RWPE2 (cell line): Measurements from ENCODE around the gene PRSS2.

ENCODE experiments used
- ATAC-seq: fragments of 200-7000 bp; cut with Tn5 transposase; 3 replicates; pipeline ENCODE4 v1.9.1; 2021; ENCODE audit warnings: low read depth
- DNase-seq: peaks from one replicate; pipeline ENCODE4 v3.0.0-alpha.2; 2020; ENCODE audit warnings: low spot score
- H3K27ac ChIP-seq: fragments of 450-650 bp; 2 replicates; pipeline ENCODE4 v1.5.1; 2017; ENCODE audit warnings: mild to moderate bottlenecking; ENCODE audit not compliant: poor library complexity, severe bottlenecking
- H3K27me3 ChIP-seq: fragments of 250-450 bp; sonication (Bioruptor Pico); 2 replicates; pipeline ENCODE4 v1.5.1; 2021; ENCODE audit warnings: mild to moderate bottlenecking, moderate library complexity; ENCODE audit not compliant: insufficient read depth, poor library complexity, severe bottlenecking
- H3K36me3 ChIP-seq: fragments of 250-450 bp; sonication (Bioruptor Pico); 2 replicates; pipeline ENCODE4 v1.5.1; 2020; ENCODE audit warnings: low read depth, mild to moderate bottlenecking, moderate library complexity
- H3K4me1 ChIP-seq: fragments of 250-450 bp; sonication (Bioruptor Pico); 2 replicates; pipeline ENCODE4 v1.5.1; 2021; ENCODE audit warnings: mild to moderate bottlenecking, moderate library complexity; ENCODE audit not compliant: insufficient read depth, poor library complexity, severe bottlenecking
- H3K4me3 ChIP-seq: fragments of 250-450 bp; sonication (Bioruptor Pico); 2 replicates; pipeline ENCODE4 v1.5.1; 2021; ENCODE audit warnings: mild to moderate bottlenecking, moderate library complexity; ENCODE audit not compliant: severe bottlenecking
- H3K9me3 ChIP-seq: fragments of 250-450 bp; sonication (Bioruptor Pico); 2 replicates; pipeline ENCODE4 v1.5.1; 2021; ENCODE audit warnings: mild to moderate bottlenecking, moderate library complexity; ENCODE audit not compliant: severe bottlenecking
- CTCF ChIP-seq: fragments of 450-650 bp; IDR thresholded peaks from one replicate; pipeline ENCODE4 v1.5.1; 2017; ENCODE audit warnings: mild to moderate bottlenecking, moderate library complexity; ENCODE audit not compliant: poor library complexity, severe bottlenecking

PRSS2 gene

DNA sequence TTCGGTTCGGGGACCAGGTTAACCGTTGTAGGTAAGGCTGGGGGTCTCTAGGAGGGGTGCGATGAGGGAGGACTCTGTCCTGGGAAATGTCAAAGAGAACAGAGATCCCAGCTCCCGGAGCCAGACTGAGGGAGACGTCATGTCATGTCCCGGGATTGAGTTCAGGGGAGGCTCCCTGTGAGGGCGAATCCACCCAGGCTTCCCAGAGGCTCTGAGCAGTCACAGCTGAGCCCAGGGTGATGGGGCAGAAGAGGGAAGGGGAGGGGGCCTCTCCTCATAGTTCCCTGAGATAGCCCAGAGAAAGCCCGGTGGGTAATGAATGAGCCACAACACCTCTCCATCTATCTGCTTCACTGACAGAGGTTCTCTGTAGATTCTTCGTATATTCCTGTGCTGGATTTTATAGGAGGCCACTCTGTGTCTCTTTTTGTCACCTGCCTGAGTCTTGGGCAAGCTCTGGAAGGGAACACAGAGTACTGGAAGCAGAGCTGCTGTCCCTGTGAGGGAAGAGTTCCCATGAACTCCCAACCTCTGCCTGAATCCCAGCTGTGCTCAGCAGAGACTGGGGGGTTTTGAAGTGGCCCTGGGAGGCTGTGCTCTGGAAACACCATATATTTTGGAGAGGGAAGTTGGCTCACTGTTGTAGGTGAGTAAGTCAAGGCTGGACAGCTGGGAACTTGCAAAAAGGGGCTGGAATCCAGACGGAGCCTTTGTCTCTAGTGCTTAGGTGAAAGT, 16.4 kb downstream of the PRSS2 start:
- H3K36me3 ChIP-seq = no peaks in the 10 kb centered on the region
- no peak overlapping the region for H3K4me3 ChIP-seq
- DNase-seq = no peak
- no peak for TF ChIP-seq CTCF
- H3K27ac ChIP-seq = no peak overlapping the region
- H3K9me3 ChIP-seq = no peaks in the 10 kb centered on the region
- H3K27me3 ChIP-seq = no peaks in the 10 kb centered on the region
- H3K4me1 ChIP-seq = no peaks in the 10 kb centered on the region
- no peak for ATAC-seq

GRCh38 chr7:142787783-142788182, 17.0 kb downstream of the PRSS2 start:
- H3K9me3 ChIP-seq = no peaks in the 10 kb centered on the region
- no peak overlapping the region for H3K4me3 ChIP-seq
- no peak for DNase-seq
- no peak for TF ChIP-seq CTCF
- H3K27ac ChIP-seq = no peak overlapping the region
- H3K27me3 ChIP-seq = no peaks in the 10 kb centered on the region
- H3K4me1 ChIP-seq = no peaks in the 10 kb centered on the region
- ATAC-seq = no peak
- H3K36me3 ChIP-seq = no peaks in the 10 kb centered on the region

DNA sequence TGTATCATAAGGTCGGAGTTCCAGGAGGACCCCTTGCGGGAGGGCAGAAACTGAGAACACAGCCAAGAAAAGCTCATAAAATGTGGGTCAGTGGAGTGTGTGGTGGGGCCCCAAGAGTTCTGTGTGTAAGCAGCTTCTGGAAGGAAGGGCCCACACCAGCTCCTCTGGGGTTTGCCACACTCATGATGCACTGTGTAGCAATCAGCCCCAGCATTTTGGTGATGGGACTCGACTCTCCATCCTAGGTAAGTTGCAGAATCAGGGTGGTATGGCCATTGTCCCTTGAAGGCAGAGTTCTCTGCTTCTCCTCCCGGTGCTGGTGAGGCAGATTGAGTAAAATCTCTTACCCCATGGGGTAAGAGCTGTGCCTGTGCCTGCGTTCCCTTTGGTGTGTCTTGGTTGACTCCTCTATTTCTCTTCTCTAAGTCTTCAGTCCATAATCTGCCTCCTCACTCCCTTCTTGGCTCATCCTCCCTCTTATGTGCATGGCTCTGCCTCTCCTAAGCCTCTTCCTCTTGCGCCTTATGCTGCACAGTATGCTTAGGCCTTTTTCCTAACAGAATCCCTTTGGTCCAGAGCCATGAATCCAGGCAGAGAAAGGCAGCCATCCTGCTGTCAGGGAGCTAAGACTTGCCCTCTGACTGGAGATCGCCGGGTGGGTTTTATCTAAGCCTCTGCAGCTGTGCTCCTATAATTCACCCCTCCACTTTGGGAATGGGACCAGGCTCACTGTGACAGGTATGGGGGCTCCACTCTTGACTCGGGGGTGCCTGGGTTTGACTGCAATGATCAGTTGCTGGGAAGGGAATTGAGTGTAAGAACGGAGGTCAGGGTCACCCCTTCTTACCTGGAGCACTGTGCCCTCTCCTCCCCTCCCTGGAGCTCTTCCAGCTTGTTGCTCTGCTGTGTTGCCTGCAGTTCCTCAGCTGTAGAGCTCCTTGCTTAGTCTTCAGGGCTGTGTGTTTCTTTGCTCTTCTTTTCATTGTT, 17.8 kb downstream of the PRSS2 start:
- no peak overlapping the region for H3K4me3 ChIP-seq
- H3K4me1 ChIP-seq = no peaks in the 10 kb centered on the region
- no peak overlapping the region for H3K27ac ChIP-seq
- DNase-seq = no peak
- no peaks in the 10 kb centered on the region for H3K9me3 ChIP-seq
- H3K27me3 ChIP-seq = no peaks in the 10 kb centered on the region
- TF ChIP-seq CTCF = no peak
- ATAC-seq = no peak
- no peaks in the 10 kb centered on the region for H3K36me3 ChIP-seq

DNA sequence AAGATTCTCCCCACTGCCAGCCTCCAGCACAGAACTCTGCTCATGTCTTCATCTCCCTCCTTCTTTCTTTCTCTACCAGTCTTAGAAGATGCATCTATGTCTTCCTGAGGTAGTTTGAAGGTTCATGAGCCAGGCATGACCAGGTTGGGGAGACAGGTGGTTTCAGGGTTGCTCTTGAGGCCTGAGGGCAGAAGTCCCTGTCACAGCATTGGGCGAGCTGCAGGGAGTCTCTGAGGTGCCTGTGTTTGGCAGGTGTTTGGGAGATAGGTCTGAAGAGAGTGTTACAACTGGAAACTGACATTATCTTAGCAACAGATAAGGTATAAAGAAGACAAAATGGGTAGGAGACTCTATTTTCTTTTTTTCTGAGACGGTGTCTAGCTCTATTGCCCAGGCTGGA, 18.7 kb downstream of the PRSS2 start:
- Histone ChIP-seq H3K4me3 (no peak overlapping the region), H3K36me3 (no peaks in the 10 kb centered on the region), H3K4me1 (no peaks in the 10 kb centered on the region), H3K27ac (no peak overlapping the region), H3K27me3 (no peaks in the 10 kb centered on the region), H3K9me3 (no peaks in the 10 kb centered on the region)
- no peak for TF ChIP-seq CTCF
- ATAC-seq (no peak), DNase-seq (no peak)
